HuH-7.5 (cell line): ENCODE results near the gene TMEM144.
"Not testable (repeated sequence)": the region's sequence is repeated elsewhere in the genome, so short reads cannot be mapped to it uniquely, and the experiment has no call there.

Experiments used
- DNase-seq: peaks from one replicate; pipeline ENCODE4 v3.0.0; 2011; ENCODE audit warnings: low spot score

Gene TMEM144

DNA sequence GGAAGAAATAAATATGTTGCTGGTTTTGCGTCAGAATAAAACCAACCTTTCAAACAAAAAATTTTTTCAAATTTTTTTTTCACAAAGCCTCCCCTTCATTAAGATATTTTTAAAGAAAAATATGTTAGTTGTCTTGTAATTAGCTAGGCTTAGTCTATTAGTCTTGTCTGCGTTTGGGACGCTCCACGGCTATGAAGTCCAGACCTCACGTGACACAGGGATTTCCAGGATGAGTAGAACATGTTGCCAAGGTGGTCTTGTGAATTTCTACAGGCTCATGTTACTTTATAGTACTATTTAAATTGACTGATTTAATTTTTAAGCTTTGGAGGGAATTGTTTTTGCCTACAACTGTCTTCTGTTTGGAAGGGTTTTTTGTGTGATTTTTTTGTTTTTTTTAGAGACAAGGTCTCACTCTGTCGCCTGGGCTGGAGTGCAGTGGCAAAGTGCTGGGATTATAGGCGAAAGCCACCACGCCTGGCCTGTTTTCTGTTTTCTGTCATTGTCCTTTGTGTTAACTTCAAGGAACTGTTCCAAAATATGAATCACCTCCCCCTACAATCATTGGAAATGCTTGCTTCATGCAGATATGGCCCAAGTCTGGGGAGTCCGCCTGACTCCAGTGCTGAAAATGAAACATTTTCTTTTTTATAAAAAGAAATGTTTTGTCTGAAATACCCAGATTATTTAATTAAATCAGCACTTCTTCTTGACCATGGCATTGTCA, 26.2 kb downstream of the TMEM144 start:
- no peak for DNase-seq

DNA sequence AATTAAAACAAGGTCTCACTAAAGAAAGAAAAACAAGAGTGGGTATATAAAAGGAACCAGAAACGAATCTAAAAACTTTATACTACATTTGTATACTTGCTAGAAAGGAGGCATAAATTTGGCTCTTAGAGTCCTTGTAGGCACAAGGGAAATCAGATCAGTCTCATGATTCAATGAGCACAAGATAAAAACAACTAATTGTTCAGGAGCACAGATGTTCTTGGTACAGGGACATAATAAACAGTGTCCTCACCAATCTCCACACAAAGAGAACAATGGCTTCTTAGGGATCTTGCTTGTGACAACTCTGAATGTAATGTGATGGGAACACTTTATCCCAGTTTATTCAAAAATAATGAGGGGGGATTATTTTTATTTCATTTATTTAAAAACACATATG, 28.3 kb downstream of the TMEM144 start:
- no peak for DNase-seq

DNA sequence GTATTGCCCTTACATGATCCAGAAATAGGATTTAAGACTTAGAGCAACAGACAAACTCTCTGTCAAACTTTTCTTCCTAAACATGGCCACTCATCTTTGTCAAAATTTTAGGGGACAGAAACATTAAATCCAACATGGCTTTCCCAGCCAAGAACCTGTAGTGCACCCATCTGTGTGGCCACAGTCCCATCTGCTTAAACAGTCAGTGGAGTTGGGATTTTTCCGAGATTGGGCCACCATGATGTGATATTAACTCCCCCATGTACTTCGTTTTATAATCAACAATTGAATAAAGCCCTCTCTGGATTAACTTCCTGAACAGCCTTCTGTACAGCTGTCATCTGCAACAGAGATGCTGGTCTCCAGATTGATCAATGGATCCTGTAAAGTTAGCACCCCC, 28.9 kb downstream of the TMEM144 start:
- no peak for DNase-seq

DNA sequence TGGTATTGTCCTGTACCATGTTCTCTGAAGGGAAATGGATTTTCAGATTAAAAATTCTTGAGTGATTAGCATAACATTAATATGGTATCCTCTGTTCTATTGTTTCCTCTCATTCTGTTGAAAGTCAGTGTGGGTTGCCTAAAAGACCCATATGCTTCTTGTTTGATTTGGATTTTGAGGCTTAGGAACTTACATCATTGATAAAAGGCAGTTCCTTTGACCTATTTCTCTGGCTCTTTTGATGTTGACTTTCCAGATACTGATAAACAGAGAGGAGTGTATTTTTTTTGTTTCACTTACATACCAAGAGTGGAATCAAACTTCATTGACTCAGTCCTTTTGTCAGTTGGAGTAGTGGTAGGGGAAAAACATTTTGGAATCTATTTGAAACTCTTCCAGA, 32.8 kb downstream of the TMEM144 start:
- DNase-seq = no peak

DNA sequence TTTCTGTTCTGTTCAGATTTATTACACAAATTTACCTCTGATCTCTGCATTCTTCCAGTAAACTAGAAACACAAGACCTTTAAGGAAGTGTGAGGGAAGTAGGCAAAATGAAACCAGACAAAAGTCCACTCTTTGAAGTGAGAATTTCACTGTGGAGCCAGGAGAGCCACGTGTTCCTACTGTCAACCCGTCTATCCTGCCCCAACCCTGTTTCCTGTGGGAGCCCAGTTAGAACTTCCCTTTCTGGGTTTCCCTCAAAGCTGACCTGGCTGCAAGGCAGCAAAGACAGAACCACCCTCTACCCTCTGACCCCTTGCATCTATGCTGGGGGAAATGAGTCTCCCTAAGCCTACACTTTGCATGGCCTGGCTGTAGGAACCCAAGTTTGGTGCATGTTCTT, 40.0 kb downstream of the TMEM144 start:
- no peak for DNase-seq

DNA sequence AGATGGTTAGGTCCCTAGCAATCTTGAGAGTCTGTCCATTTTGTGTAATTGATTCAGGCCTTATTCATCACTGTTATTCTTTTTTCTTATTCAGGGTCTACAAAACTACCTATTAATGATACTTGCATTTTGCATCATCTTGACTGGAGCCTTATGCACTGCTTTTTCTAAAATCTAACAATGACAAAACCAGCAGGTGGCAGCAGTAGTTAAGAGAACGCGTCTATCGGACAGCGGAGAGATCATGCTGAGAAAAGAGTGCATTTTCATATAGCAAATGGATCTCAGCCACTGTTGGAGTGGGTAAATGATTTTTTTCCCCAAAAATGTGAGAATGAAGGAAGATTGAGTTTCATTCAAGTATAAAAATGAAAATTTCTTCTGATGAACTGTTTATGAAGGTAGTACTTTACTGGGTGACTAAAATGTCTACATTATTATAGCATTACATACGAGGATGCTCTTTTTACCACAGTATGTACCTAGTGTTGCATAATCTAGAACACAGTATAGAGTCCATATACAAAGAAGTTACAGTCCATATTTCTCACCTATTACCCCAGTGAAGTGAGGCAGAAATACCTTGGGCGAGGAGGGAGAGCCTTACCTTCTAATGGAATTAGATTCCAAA, 43.2 kb downstream of the TMEM144 start:
- peak; percentile 16 for DNase-seq

DNA sequence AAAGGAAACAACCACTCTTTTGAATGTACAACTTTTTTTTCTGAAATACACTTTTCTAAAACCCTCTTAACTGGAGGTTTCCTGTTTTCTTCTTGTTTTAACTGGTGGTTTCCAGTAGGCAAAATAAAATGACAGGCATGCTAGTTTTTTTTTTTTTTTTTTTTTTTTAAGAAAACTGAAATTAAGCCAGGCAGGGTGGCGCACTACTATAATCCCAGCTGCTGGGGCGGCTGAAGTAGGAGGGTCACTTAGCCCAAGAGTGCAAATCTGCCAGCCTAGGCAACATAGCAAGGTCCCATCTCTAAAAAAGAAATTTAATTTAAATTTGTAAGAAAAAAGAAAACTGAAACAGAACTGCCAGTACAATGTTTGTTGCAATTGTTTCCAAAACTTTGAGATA, 44.0 kb downstream of the TMEM144 start:
- no peak for DNase-seq

DNA sequence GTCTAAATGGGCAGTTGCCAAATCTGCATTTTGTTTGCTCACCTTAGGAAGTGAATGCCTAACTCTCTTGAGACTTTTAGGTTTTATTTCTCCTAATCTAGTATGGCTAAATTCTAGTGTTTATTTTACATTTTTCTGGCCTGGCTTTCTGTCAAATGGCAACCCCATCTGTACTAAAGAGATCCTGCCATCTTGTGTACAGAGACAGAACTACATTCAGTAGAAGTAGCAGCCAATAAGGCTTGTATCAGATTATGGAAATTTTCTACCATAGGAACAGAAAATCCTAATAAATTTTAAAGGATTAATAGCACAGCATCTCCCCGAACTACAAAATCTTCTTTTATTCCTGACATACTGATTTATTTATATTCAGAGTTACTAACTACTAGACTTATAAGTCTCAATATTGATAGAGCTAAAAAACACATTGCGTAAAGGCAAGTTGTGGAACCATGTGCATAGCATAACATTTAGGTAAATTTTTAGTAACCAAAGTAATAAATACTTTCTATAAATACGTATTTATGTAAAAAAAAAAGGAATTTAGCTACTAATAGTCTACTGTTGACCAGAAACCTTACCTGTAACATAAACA, 45.5 kb downstream of the TMEM144 start:
- peak; percentile 3 for DNase-seq

DNA sequence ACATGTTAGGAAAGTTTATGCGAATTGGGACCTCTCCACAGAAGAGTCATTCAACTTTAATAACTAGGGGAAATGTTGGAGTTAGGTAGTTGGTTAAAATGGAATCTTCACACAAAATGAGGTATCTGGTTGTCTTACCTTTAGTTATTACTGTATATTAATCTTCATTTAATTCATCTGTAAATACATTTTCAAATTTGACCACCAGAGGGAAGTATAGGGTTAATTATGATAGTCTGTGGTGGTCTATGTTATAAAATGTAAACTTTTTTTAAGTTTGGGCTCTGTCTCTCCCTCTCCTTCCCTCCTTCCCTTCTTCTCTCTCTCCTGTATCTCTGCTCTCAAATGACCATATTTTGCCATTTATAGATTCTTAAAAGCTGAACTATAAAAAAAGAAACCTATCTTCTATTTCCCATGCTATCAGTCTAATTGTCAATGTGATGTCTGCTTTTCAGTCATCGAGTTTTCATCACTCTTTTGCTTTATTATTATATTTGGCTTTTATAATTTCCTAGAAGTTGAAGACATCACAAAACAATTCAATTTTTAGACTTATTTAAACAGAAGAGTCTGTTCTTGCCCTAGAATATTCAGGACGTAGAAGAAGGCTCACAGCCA, 49.8 kb downstream of the TMEM144 start:
- no peak for DNase-seq

DNA sequence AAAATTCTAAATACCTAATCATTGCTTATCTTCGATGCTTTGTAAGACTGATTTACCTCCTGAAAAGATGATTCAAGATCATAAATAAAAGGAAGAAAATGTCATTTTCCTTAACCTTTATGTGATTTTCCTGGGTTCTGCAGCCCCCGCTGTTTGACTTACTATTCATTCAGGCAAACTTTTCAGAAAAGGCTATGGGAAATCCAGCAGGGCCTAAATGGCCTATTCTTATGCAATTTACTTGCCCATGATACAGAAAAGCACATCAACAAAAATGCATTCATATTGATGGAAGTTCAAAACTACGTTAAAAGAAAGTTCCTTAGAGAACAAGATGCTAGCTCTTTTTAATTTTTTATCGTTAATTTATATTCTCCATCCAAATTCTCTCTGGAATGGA, 51.2 kb downstream of the TMEM144 start:
- DNase-seq = no peak

DNA sequence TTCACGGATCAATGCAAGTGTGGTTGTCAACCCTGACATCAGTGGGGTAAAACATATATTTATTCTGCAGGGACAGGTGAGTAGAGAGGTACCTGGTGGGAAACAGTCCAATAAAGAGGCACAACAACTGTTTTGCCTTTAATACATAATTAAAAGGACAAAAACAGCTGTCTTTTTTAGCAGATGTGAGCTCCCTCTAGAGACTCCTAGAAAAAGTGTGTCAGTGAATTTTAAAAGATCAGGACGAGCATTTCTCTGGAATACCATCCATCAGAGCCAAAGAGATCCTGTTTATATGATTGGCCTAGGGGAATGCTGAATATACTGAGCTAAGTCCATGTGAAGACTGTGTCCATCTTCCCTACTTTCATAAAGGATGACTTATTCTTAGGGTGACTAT, 58.3 kb downstream of the TMEM144 start:
- DNase-seq = no peak

DNA sequence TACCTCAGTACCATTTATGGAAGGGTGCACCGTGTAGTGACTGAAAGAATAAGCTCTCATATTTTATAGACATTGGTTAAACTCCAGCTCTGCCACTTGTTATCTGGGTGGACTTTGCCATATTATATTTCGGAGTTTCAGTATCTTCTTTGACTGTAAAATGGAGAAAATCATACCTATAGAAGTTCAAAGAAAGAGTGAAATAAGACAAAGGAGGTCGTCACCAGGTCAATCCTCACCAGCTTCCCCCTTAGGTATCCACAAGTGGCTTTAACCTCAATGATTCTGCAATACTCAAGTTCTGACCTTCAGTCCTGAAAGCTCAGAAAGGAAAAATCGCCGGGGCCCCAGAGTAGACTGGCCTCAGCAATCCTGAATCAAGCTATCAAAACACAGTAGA, 64.3 kb downstream of the TMEM144 start:
- no peak for DNase-seq

DNA sequence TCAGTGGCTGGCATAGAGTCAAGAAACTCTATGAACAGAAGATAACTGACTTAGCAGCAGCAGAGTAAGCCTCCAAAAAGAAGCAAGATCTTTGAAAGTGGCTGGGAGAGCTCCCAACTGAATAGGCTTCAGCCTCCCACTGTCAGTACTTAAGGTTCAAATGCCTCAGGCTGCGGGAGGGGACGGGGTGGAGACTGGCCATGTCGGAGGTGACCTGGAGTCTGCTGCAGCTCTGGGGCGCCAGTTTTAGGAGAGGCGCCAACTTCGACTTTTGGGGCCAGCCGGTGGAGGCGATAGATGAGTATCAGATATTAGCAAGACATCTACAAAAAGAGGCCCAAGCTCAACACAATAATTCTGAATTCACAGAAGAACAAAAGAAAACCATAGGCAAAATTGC, 67.3 kb downstream of the TMEM144 start:
- no peak for DNase-seq

DNA sequence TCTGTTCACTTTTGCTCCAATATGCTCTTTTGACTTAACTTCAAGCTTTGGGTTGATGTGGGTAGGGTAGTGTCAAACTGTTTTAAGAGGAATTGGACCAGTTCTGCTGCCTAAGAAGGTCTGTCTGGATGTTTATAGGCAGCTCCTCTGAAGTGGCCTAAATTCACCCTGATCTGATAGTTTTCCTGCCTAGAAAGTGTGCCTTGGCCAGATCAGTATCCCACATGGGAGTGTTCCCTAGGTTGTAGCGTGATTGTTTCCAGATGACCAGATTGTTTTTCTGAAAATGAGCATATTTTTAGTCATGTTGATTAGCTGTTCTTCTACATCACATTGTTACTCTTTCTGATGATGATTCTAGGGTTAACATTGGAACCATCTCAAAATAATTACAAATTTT, 68.8 kb downstream of the TMEM144 start:
- DNase-seq = not testable (repeated sequence)

DNA sequence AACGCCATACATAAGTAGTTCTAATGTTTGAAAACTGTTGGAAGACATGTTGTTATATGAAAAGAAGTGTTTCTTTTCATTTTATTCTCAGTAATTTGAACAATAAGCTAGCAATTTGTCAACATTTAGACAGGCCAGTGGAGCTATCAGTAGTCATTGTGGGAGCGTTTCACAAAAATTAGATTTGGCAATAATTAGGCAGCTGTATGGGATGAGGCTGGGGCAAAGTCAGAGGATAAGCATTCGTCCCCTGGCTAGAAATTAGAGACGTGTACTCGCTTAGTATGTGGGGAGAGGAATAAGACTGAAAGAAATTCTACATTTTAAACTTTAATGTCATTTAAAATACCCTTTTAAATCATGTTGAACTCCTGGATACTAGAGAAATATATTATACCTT, 70.6 kb downstream of the TMEM144 start:
- DNase-seq = no peak

DNA sequence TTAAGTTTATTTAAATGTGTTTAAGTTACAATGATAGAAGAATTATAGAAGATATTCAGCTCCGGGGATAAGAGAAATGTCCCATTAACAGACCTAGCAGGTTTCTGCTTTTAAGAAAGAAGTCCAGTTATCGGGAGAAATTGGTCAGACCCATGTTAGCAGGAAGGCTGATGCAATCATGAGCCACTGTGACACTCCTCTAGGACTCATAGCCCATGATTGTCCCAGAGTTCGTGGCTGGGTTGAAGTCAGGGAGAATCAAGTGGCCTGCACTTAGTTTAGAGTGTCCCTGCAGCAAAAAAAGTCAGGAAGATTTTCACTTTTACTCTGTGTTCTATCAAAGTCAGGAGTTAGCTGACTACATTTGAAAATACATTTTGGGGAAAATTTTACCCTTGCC, 72.0 kb downstream of the TMEM144 start:
- no peak for DNase-seq

DNA sequence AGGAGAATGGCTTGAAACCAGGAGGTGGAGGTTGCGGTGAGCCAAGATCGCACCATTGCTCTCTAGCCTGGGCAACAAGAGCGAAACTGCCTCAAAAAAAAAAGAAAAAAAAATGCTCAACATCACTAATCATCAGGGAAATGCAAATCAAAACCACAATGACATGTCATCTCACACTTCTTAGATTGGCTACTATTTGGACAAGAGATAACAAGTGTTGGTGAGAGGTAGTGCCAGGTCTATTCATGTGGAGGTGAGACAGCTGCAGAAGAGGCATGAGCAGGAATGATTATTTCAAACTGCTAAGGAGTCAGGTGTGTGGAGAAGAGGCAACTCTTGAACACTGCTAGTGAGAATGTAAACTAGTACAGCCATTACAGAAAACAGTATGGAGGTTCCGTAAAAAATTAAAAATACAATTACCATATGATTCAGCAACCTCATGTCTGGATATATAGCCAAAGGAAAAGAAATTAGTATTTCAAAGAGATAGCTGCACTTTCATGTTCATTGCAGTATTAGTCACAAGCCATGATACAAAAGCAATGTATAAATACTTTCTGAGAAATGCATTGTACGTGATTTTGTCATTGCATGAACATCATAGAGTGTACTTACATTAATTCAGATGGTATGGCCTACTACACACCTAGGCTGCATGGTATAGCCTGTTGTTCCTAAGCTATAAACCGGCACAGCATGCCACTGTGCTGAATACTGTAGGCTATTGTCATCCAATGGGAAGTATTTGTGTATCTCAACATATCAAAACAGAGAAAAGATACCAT, 75.3 kb downstream of the TMEM144 start:
- DNase-seq = no peak

DNA sequence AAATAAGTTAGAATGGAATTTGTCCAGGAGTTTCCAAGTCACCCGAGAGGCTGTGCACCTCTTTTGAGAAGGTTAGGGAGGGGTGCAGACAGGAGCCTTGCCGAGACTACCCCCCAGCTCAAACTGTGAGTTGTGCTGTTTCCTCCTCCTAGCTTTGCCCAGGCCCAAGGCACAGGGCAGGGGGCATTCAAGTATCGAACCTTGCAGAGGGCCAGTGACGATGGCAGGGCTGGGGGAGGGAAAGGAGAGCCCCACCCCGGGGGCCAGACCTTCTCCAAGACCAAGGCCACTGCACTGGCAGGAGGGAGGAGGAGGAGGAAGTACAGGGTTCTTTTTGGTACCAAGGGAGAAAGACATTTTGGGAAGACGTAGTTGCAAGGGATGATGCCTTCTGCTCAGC, 80.6 kb downstream of the TMEM144 start:
- DNase-seq = no peak

DNA sequence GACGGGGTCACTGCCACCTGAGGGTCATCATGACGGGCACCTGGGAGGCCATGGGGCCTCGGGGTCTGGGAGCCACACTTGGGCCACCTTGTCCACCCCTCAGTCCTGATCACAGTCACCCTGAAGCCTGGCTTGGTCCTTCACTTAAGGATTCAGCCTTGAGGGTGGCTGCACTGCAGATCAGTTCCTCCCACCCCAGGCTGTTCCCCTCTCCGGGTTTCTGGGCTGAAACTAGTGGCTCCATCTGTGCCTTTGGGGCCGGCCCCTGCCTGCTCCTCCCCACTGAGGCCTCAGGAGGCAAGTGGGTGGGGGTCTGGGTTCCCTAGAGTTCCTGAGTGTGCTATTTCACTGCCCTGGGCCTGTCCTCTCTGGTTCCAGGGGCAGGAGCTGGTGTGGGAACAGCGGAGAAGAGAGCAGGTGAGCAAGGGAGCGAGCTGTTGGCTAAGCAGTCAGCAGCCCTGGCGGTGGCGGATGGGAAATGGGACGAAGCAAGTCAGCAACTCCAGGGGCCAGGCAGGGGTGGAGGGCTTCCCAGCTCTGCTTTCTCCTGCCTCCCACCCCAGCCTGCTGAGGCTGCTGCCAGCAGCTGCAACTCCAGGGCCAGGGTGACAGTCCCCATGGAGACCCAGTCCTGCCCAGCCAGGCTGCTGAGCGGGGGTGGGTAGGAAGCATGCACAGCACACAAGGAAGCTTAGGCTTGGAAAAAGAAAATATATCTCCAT, 81.2 kb downstream of the TMEM144 start:
- no peak for DNase-seq

DNA sequence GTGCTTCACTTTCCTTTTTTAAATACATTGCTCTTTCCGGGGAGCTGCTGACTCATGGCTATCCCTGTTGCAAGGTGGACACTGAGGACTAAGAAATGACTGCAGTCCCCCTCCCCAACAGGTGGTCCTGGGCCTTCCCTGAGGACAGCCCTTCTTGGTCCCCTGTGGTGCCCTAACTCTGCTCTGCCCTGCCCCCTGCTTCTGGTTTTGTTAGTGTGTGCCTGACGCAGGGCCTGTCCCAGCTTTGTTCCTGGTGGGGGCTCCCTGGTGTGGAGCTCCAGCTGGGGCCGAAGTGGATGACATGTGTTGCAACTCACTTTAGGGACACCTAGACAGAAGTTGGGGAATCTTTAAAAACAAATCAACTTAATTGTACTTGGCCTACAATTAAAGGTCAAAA, 81.9 kb downstream of the TMEM144 start:
- no peak for DNase-seq

DNA sequence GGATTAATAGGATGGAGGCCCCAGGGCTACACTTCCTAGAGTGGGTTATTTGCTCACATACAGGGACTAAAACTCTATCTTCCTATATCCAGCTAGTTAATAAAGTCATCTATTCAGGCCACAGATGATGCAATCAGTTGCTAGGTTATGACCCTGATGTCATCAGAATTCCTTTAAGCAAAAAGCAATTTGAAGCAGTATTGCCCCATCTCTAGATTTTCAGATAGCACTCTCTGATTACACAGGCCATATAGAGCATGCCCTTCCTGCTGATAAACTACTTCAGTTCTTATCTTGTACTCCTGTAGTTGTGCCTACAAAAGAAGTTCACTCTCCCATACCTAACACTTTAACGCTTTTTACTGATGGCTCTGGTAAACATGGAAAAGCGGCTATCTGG, 84.8 kb downstream of the TMEM144 start:
- DNase-seq = no peak

DNA sequence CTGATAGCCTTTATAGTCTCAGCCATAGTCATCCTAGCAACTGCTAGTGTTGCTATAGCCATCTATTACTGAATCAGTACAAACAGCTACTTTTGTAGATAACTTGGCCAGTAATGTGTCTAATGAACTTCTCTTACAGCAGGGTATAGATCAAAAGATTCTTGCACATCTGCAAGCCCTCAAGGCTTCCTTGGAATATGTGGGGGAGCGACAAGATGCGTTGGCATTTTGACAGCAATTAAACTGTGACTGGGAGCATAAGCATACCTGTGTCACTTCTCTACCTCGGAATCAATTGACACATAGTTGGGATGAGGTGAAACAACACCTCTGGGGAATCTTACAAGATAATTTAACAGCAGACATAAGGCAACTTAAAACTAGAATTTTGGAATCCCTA, 87.6 kb downstream of the TMEM144 start:
- no peak for DNase-seq
